K562 (cell line): ENCODE results near the gene LTO1. TPM values are rescaled to one million over a fixed set of nuclear protein-coding genes. Genes with fewer than 3 reads are reported as not detected.

Experiments
- ATAC-seq: fragments of 200-7000 bp; cut with Tn5 transposase; 3 replicates; pipeline ENCODE4 v1.9.1; 2020; ENCODE audit warnings: moderate library complexity
- BruUV-seq: library from RNA; stranded (reverse); fragments of 400-500 nt; replicated peaks from 2 replicates; lab custom pipeline; 2021; lab: Mats Ljungman, UMichigan
- CTCF ChIA-PET: fragments of 300-600 bp; formaldehyde crosslinking; extraction: SDS; loops from one replicate; lab custom pipeline; 2021; ENCODE audit warnings: low intra/inter-chr PET ratio; lab: Yijun Ruan, JAX
- POLR2A ChIA-PET: fragments of 300-600, 350-650 bp; sonication (Branson Sonifier 250); formaldehyde crosslinking; extraction: SDS; loops from one replicate; lab custom pipeline; 2021; ENCODE audit warnings: antibody characterized with exemption, inconsistent platforms; lab: Yijun Ruan, JAX
- DNase-seq, 4 experiments: peaks; one replicate each; pipeline versions ENCODE4 v3.0.0 to v3.0.0-alpha.2; 2011 to 2018; ENCODE audit warnings: low spot score in 3 of 4, mixed read lengths in 3 of 4; ENCODE audit errors: extremely low read depth in 1 of 4
- FAIRE-seq: peaks from 2 replicates; lab custom pipeline; 2011; peaks lifted over from hg19 to GRCh38; lab: Jason Lieb, UNC
- H2AFZ ChIP-seq: 2 replicates; pipeline ENCODE4 v1.6.0; 2011; ENCODE audit warnings: low read depth, low read length, control low read depth, inconsistent platforms
- H3K27ac ChIP-seq: fragments of 200-600 bp; 3 replicates; pipeline ENCODE4 v1.8.0; 2011; ENCODE audit warnings: low read depth, mild to moderate bottlenecking, control low read depth, inconsistent platforms, low read length, moderate library complexity, mixed read lengths; ENCODE audit errors: extremely low read depth
- H3K27me3 ChIP-seq, 2 experiments: fragments of 300-600 bp in 1 of 2; 2 replicates in 1 of 2; 3 replicates in 1 of 2; pipeline versions ENCODE4 v1.6.0 to v1.8.0; 2011; ENCODE audit warnings: inconsistent platforms in 2 of 2, low read length in 2 of 2, mild to moderate bottlenecking in 1 of 2, mixed read lengths in 1 of 2, moderate library complexity in 1 of 2; ENCODE audit not compliant: control insufficient read depth in 2 of 2, insufficient read depth in 2 of 2
- H3K36me3 ChIP-seq: fragments of 300-600 bp; 3 replicates; pipeline ENCODE4 v1.8.0; 2011; ENCODE audit warnings: mild to moderate bottlenecking, low read length, inconsistent platforms; ENCODE audit not compliant: control insufficient read depth, insufficient read depth
- H3K4me1 ChIP-seq, 2 experiments: fragments of 200-600 bp in 1 of 2; replicated peaks in 1 of 2; 2 replicates in 1 of 2; 3 replicates in 1 of 2; pipeline versions ENCODE4 v1.5.1 to v1.8.0; 2011; ENCODE audit warnings: inconsistent platforms in 2 of 2, low read length in 2 of 2, mild to moderate bottlenecking in 1 of 2, mixed read lengths in 1 of 2, moderate library complexity in 1 of 2; ENCODE audit not compliant: control insufficient read depth in 2 of 2, insufficient read depth in 2 of 2
- H3K4me2 ChIP-seq: 2 replicates; pipeline ENCODE4 v1.6.1; 2011; ENCODE audit warnings: low read length, control low read depth, inconsistent platforms, mixed read lengths; ENCODE audit not compliant: insufficient read depth
- H3K4me3 ChIP-seq: fragments of 200-600 bp; sonication (generic), shearing (Covaris generic); 2 replicates; pipeline ENCODE4 v1.5.1; 2016; ENCODE audit warnings: control low read depth, inconsistent platforms
- H3K79me2 ChIP-seq: fragments of 200-600 bp; 3 replicates; pipeline ENCODE4 v1.8.0; 2011; ENCODE audit warnings: low read length, inconsistent platforms; ENCODE audit not compliant: control insufficient read depth, insufficient read depth
- H3K9ac ChIP-seq, 2 experiments: 2 replicates each; pipeline versions ENCODE4 v1.6.0 to v1.6.1; 2011; ENCODE audit warnings: low read depth in 2 of 2, low read length in 2 of 2, control low read depth in 1 of 2, inconsistent platforms in 1 of 2, mild to moderate bottlenecking in 1 of 2, mixed read lengths in 1 of 2; ENCODE audit not compliant: insufficient read depth in 1 of 2
- H3K9me1 ChIP-seq: one replicate; pipeline ENCODE4 v1.6.0; 2011; ENCODE audit warnings: inconsistent platforms, mild to moderate bottlenecking, low read length, moderate library complexity; ENCODE audit not compliant: control insufficient read depth, insufficient read depth
- H3K9me3 ChIP-seq: replicated peaks from 2 replicates; pipeline ENCODE4 v1.5.1; 2011; ENCODE audit warnings: low read depth, low read length, inconsistent platforms; ENCODE audit not compliant: control insufficient read depth, insufficient read depth
- H4K20me1 ChIP-seq: replicated peaks from 2 replicates; pipeline ENCODE4 v1.6.1; 2011; ENCODE audit warnings: low read length, inconsistent platforms, mixed read lengths; ENCODE audit not compliant: control insufficient read depth, insufficient read depth
- BCL6 ChIP-seq: fragments of 250-450 bp; sonication (Bioruptor Pico); IDR thresholded peaks from 2 replicates; pipeline ENCODE4 v1.4.0; 2020
- BCOR ChIP-seq: fragments of 450-650 bp; IDR thresholded peaks from 2 replicates; pipeline ENCODE4 v1.6.1; 2016
- CBFA2T2 ChIP-seq: fragments of 450-650 bp; conservative IDR thresholded peaks from 2 replicates; pipeline ENCODE4 v1.6.1; 2017; ENCODE audit warnings: mild to moderate bottlenecking
- CBFA2T3 ChIP-seq: fragments of 450-650 bp; IDR thresholded peaks from 2 replicates; pipeline ENCODE4 v1.6.1; 2017
- FOXA3 ChIP-seq, 2 experiments: fragments of 450-650 bp in 1 of 2; sonication (generic) in 1 of 2; formaldehyde crosslinking; IDR thresholded peaks in 1 of 2; conservative IDR thresholded peaks in 1 of 2; 2 replicates each; pipeline versions ENCODE4 v1.4.0 to v1.8.0; 2020 to 2022; ENCODE audit warnings: mild to moderate bottlenecking in 2 of 2, missing genetic modification reagents in 1 of 2
- FOXP1 ChIP-seq: sonication (generic); formaldehyde crosslinking; IDR thresholded peaks from 2 replicates; pipeline ENCODE4 v1.8.0; 2022; ENCODE audit warnings: mild to moderate bottlenecking, missing genetic modification reagents
- HMG20A ChIP-seq: fragments of 450-650 bp; formaldehyde crosslinking; conservative IDR thresholded peaks from 2 replicates; pipeline ENCODE4 v1.4.0; 2020; ENCODE audit warnings: mild to moderate bottlenecking, mixed read lengths
- MAFF ChIP-seq: IDR thresholded peaks from 2 replicates; pipeline ENCODE4 v1.6.1; 2012; ENCODE audit warnings: low read length, improper control_type of control experiment
- MEIS2 ChIP-seq: fragments of 450-650 bp; IDR thresholded peaks from 2 replicates; pipeline ENCODE4 v1.6.1; 2014; ENCODE audit warnings: mild to moderate bottlenecking; ENCODE audit not compliant: partially characterized antibody
- TEAD2 ChIP-seq: fragments of 450-650 bp; IDR thresholded peaks from 2 replicates; pipeline ENCODE4 v1.6.1; 2016; ENCODE audit warnings: missing genetic modification characterization, control low read depth, missing compliant biosample characterization
- TGIF2 ChIP-seq: sonication (generic); formaldehyde crosslinking; IDR thresholded peaks from 2 replicates; pipeline ENCODE4 v1.8.1; 2022; ENCODE audit warnings: mild to moderate bottlenecking, missing genetic modification reagents, moderate library complexity
- ZNF165 ChIP-seq: fragments of 250-450 bp; sonication (Bioruptor Pico); IDR thresholded peaks from 2 replicates; pipeline ENCODE4 v1.4.0; 2020; ENCODE audit warnings: borderline replicate concordance
- ZNF445 ChIP-seq: fragments of 250-450 bp; sonication (Bioruptor Pico); IDR thresholded peaks from 2 replicates; pipeline ENCODE4 v1.4.0; 2020; ENCODE audit warnings: low read depth, mild to moderate bottlenecking, moderate library complexity
- WGBS: fragments of 100-300 bp; shearing (Covaris generic); methylation state at CpG from one replicate; pipeline ENCODE4 v1.1.6; 2016; ENCODE audit warnings: low coverage, mixed read lengths; ENCODE audit not compliant: insufficient coverage; ENCODE audit errors: missing lambda C conversion rate; 5-methylcytosine and 5-hydroxymethylcytosine counted together
- in situ Hi-C: fragments of 300-500 bp; cut with MboI; formaldehyde crosslinking; loops from 4 replicates; pipeline ENCODE4 v1.15.0; 2018; ENCODE audit warnings: inconsistent platforms, mixed read lengths
- intact Hi-C: fragments of 100-400 bp; cut with micrococcal nuclease; formaldehyde crosslinking; loops from 2 replicates; pipeline ENCODE4 v1.14.2; 2022
- polyA plus RNA-seq, 8 experiments: library from polyadenylated mRNA; depleted of rRNA in 4 of 8; stranded (reverse) in 5 of 8; unstranded in 3 of 8; fragments of >200 nt; fragmentation: Nextera tagmentation in 2 of 8; fragmentation: Illumina TruSeq in 1 of 8; extraction: Ambion mirVana in 2 of 8; extraction: Trizol in 1 of 8; gene quantifications; 2 replicates each; pipeline versions ENCODE4 v1.2.1 to v1.2.3, GENCODE V29; 2011 to 2014; ENCODE audit warnings: inconsistent platforms in 1 of 8, missing spikeins in 1 of 8
- total RNA-seq, 7 experiments: library from RNA; depleted of rRNA in 6 of 7; stranded (reverse); fragments of >200 nt in 6 of 7; fragmentation: Illumina TruSeq in 2 of 7; extraction: Trizol in 2 of 7; gene quantifications; 2 replicates each; pipeline versions ENCODE4 v1.2.1 to v1.2.3, GENCODE V29; 2011 to 2021; ENCODE audit warnings: low replicate concordance in 1 of 7
- TF ChIP-seq, protein P1 (sequence below), 3 experiments: fragments of 200-800 bp in 1 of 3; sonication (Bioruptor generic) in 1 of 3; sonication (generic) in 1 of 3; formaldehyde crosslinking in 1 of 3; IDR thresholded peaks; 2 replicates each; pipeline versions ENCODE4 v1.6.1 to v1.8.0; 2016 to 2022; ENCODE audit warnings: mild to moderate bottlenecking in 2 of 3, missing compliant biosample characterization in 2 of 3, missing genetic modification characterization in 2 of 3, missing genetic modification reagents in 1 of 3
- TF ChIP-seq, protein P2 (sequence below): fragments of 450-650 bp; IDR thresholded peaks from 2 replicates; pipeline ENCODE4 v1.6.1; 2016; ENCODE audit warnings: antibody characterized with exemption
- TF ChIP-seq, protein P3 (sequence below): sonication (generic); formaldehyde crosslinking; IDR thresholded peaks from 2 replicates; pipeline ENCODE4 v1.8.0; 2023; ENCODE audit warnings: missing genetic modification reagents, mild to moderate bottlenecking, borderline replicate concordance

LTO1 gene
- total and polyA plus RNA-seq, 9 of the 15 experiments (the other 6 are each of a cell fraction or from before 2014, with no cell fraction given): 2.6 to 43.4 (median 19.1) TPM

DNA sequence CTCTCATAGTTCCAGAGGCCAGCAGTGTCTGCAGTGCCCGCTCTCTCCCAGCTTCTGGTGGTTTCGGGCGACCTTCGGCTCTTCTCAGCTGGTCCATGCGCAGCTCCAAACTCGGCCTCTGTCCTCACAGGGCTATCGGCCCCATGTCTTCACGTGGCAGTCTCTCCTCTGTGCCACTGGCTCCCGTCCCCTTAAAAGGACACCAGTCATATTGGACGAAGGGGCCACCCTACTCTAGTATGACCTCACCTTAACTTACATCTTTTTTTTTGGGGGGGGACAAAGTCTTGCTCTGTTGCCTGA lies 13.8 kb downstream of the LTO1 start:
- no peak overlapping the region for H3K4me3 ChIP-seq
- no peak overlapping the region for H3K9ac ChIP-seq
- no peak overlapping the region for H3K4me2 ChIP-seq
- WGBS: 75% methylated on average over 6 of the region's 10 CpGs
- intact Hi-C loops: no loop called here
- FAIRE-seq: no peak
- H3K36me3 ChIP-seq: peaks cover 19% of the 10 kb centered on the region; the same call in 1 of the 3 replicates
- peaks cover 3% of the 10 kb centered on the region for H3K9me1 ChIP-seq
- H3K4me1 ChIP-seq: peaks cover 0 to 9% of the 10 kb centered on the region in 2 experiments; a peak in 2 of 5 replicates
- ChIA-PET CTCF (no interaction called here), POLR2A (interaction anchor here (1.4 kb wide), 1 partner anchor 14 kb away, joined by 5 read pairs; the partner anchor contains the start of gene LTO1)
- no peaks in the 10 kb centered on the region; a peak in 1 of 5 replicates for H3K27me3 ChIP-seq
- no peak for TF ChIP-seq MAFF
- no peak for TF ChIP-seq FOXA3 (CRISPR knock-in tag; conservative IDR thresholded peaks at IDR 0.05 in 1 of 2, IDR thresholded peaks at IDR 0.05 in 1 of 2)
- TF ChIP-seq BCL6 (CRISPR knock-in tag): no peak
- no peak for TF ChIP-seq TEAD2 (tag)
- TF ChIP-seq CBFA2T2: no peak
- TF ChIP-seq, protein P1, sequence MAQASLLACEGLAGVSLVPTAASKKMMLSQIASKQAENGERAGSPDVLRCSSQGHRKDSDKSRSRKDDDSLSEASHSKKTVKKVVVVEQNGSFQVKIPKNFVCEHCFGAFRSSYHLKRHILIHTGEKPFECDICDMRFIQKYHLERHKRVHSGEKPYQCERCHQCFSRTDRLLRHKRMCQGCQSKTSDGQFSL (CRISPR knock-in tag; IDR thresholded peaks at IDR 0.05): no peak
- TF ChIP-seq, protein P1 (tag; IDR thresholded peaks at IDR 0.05): no peak
- no peak for TF ChIP-seq ZNF165 (CRISPR knock-in tag)
- TF ChIP-seq, protein P2, sequence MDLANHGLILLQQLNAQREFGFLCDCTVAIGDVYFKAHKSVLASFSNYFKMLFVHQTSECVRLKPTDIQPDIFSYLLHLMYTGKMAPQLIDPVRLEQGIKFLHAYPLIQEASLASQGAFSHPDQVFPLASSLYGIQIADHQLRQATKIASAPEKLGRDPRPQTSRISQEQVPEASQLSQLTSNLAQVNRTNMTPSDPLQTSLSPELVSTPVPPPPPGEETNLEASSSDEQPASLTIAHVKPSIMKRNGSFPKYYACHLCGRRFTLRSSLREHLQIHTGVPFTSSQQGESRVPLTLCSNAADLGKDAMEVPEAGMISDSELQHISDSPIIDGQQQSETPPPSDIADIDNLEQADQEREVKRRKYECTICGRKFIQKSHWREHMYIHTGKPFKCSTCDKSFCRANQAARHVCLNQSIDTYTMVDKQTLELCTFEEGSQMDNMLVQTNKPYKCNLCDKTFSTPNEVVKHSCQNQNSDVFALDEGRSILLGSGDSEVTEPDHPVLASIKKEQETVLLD: no peak
- no peak for TF ChIP-seq CBFA2T3
- TF ChIP-seq, protein P3, sequence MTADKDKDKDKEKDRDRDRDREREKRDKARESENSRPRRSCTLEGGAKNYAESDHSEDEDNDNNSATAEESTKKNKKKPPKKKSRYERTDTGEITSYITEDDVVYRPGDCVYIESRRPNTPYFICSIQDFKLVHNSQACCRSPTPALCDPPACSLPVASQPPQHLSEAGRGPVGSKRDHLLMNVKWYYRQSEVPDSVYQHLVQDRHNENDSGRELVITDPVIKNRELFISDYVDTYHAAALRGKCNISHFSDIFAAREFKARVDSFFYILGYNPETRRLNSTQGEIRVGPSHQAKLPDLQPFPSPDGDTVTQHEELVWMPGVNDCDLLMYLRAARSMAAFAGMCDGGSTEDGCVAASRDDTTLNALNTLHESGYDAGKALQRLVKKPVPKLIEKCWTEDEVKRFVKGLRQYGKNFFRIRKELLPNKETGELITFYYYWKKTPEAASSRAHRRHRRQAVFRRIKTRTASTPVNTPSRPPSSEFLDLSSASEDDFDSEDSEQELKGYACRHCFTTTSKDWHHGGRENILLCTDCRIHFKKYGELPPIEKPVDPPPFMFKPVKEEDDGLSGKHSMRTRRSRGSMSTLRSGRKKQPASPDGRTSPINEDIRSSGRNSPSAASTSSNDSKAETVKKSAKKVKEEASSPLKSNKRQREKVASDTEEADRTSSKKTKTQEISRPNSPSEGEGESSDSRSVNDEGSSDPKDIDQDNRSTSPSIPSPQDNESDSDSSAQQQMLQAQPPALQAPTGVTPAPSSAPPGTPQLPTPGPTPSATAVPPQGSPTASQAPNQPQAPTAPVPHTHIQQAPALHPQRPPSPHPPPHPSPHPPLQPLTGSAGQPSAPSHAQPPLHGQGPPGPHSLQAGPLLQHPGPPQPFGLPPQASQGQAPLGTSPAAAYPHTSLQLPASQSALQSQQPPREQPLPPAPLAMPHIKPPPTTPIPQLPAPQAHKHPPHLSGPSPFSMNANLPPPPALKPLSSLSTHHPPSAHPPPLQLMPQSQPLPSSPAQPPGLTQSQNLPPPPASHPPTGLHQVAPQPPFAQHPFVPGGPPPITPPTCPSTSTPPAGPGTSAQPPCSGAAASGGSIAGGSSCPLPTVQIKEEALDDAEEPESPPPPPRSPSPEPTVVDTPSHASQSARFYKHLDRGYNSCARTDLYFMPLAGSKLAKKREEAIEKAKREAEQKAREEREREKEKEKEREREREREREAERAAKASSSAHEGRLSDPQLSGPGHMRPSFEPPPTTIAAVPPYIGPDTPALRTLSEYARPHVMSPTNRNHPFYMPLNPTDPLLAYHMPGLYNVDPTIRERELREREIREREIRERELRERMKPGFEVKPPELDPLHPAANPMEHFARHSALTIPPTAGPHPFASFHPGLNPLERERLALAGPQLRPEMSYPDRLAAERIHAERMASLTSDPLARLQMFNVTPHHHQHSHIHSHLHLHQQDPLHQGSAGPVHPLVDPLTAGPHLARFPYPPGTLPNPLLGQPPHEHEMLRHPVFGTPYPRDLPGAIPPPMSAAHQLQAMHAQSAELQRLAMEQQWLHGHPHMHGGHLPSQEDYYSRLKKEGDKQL (CRISPR knock-in tag): no peak
- no peak for TF ChIP-seq ZNF445 (CRISPR knock-in tag)
- TF ChIP-seq HMG20A: no peak
- TF ChIP-seq BCOR: no peak
- no peak for TF ChIP-seq MEIS2
- no peak for TF ChIP-seq TGIF2 (CRISPR knock-in tag)
- no peak for TF ChIP-seq FOXP1 (CRISPR knock-in tag)
- ATAC-seq: no peak
- no peaks in the 10 kb centered on the region for H3K9me3 ChIP-seq
- in situ Hi-C loops: loop anchor here (25.0 kb wide), 2 partner anchors 824 to 1024 kb away; partner anchors contain the start of gene CPT1A
- no peak overlapping the region for H3K27ac ChIP-seq
- H2AFZ ChIP-seq: no peak overlapping the region
- no TSS peak for BruUV-seq
- no peaks in the 10 kb centered on the region for H4K20me1 ChIP-seq
- H3K79me2 ChIP-seq: no peaks in the 10 kb centered on the region
- DNase-seq: no peak
